ENCODE measurements around the gene RITA1. TPM values are rescaled to one million over a fixed set of nuclear protein-coding genes. Genes with fewer than 3 reads are reported as not detected.

Gene RITA1
- total and polyA plus RNA-seq, 2 donors from 2014 or later = 14.6 to 31.6 TPM

GRCh38 chr12:113196990-113197389 lies 11.5 kb downstream of the RITA1 start:
- H3K4me1 ChIP-seq (ENCODE audit: control insufficient read depth in 2 of 3, insufficient read depth in 2 of 3, low read depth in 1 of 3, low read length in 3 of 3) = peaks cover 0 to 6% (median 3%) of the 10 kb centered on the region in 3 donors
- no peak for FAIRE-seq
- intact Hi-C loops (cut with DNase I) = no loop called here

DNA sequence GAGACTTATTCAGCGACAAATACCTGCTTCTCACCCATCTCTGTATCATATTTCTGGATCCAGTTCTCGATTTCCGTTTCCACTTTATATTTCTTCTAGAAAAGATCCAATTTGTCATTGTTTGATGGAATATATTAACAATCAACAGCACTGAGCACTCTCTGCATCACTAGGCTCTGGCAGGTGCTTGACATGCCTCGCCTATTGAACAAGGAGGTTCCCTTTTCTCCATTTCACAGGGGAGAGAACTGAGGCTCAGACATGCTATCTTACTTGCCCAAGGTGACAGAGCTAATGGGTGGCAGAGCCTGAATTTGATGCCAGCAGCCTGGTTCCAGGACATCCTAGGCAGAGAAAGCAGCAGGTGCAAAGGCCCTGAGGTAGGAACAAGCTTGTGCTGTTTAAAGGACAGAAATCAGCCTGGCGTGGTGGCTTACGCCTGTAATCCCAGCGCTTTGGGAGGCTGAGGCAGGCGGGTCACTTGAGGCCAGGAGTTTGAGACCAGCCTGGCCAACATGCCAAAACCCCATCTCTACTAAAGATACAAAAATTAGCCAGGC lies 12.1 kb downstream of the RITA1 start:
- no peak overlapping the region for H3K27ac ChIP-seq (ENCODE audit: low read depth in 2 of 2, low read length in 2 of 2)
- no peak for TF ChIP-seq CTCF (IDR thresholded peaks at IDR 0.05; ENCODE audit: borderline replicate concordance, extremely low read depth, insufficient read depth)
- no peaks in the 10 kb centered on the region for H3K9me3 ChIP-seq (ENCODE audit: control insufficient read depth in 2 of 3, insufficient read depth in 1 of 3, low read length in 3 of 3)
- no peak overlapping the region for H3K4me3 ChIP-seq (ENCODE audit: low read length in 3 of 3)
- H3K4me1 ChIP-seq (ENCODE audit: control insufficient read depth in 2 of 3, insufficient read depth in 2 of 3, low read depth in 1 of 3, low read length in 3 of 3) = peaks cover 0 to 6% (median 3%) of the 10 kb centered on the region in 3 donors
- H3K36me3 ChIP-seq (ENCODE audit: control insufficient read depth in 2 of 3, insufficient read depth in 3 of 3, low read length in 3 of 3) = no peaks in the 10 kb centered on the region
- H3K9ac ChIP-seq (ENCODE audit: low read length in 3 of 3) = no peak overlapping the region
- intact Hi-C loops (cut with DNase I) = no loop called here
- DNase-seq (peak in 1 of 5 donors; percentile 18), FAIRE-seq (no peak)
- H3K27me3 ChIP-seq (ENCODE audit: control insufficient read depth, insufficient read depth, low read length) = no peaks in the 10 kb centered on the region

More at GRCh38 chr12:113196990-113197389, 11.5 kb downstream of the RITA1 start:
- no peaks in the 10 kb centered on the region for H3K9me3 ChIP-seq (ENCODE audit: control insufficient read depth in 2 of 3, insufficient read depth in 1 of 3, low read length in 3 of 3)
- no peak overlapping the region for H3K9ac ChIP-seq (ENCODE audit: low read length in 3 of 3)
- H3K27me3 ChIP-seq (ENCODE audit: control insufficient read depth, insufficient read depth, low read length) = no peaks in the 10 kb centered on the region
- H3K36me3 ChIP-seq (ENCODE audit: control insufficient read depth in 2 of 3, insufficient read depth in 3 of 3, low read length in 3 of 3) = peaks cover 0 to 2% (median 0%) of the 10 kb centered on the region in 3 donors
- H3K27ac ChIP-seq (ENCODE audit: low read depth in 2 of 2, low read length in 2 of 2) = no peak overlapping the region
- TF ChIP-seq CTCF (IDR thresholded peaks at IDR 0.05; ENCODE audit: borderline replicate concordance, extremely low read depth, insufficient read depth) = peak; percentile 81
- no peak overlapping the region for H3K4me3 ChIP-seq (ENCODE audit: low read length in 3 of 3)
- peak; percentile 70 to 86 (median 75) for DNase-seq

DNA sequence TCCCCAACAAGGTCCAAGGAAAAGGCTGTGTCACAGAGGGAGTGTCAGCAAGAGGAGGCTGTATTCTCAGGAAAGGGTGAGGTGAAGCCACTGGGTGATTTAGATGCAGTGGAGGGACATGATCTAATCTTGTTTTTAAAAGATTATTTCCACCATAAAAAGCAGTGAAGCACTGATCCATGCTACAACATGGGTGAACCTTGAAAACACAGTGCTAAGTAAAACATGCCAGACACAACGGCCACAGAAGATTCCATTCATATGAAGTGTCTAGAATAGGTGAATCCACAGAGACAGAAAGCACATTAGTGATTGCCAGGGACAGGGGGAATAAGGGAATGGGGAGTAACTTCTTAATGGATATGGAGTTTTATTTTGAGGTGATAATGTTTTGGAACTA lies 12.8 kb downstream of the RITA1 start:
- Histone ChIP-seq H3K9me3 (ENCODE audit: control insufficient read depth in 2 of 3, insufficient read depth in 1 of 3, low read length in 3 of 3) (no peaks in the 10 kb centered on the region), H3K36me3 (ENCODE audit: control insufficient read depth in 2 of 3, insufficient read depth in 3 of 3, low read length in 3 of 3) (no peaks in the 10 kb centered on the region), H3K9ac (ENCODE audit: low read length in 3 of 3) (no peak overlapping the region), H3K4me1 (ENCODE audit: control insufficient read depth in 2 of 3, insufficient read depth in 2 of 3, low read depth in 1 of 3, low read length in 3 of 3) (peaks cover 0 to 6% (median 3%) of the 10 kb centered on the region in 3 donors), H3K4me3 (ENCODE audit: low read length in 3 of 3) (no peak overlapping the region), H3K27ac (ENCODE audit: low read depth in 2 of 2, low read length in 2 of 2) (no peak overlapping the region), H3K27me3 (ENCODE audit: control insufficient read depth, insufficient read depth, low read length) (no peaks in the 10 kb centered on the region)
- intact Hi-C loops (cut with DNase I) = no loop called here
- TF ChIP-seq CTCF (IDR thresholded peaks at IDR 0.05; ENCODE audit: borderline replicate concordance, extremely low read depth, insufficient read depth) = no peak
- no peak for FAIRE-seq
- peak in 1 of 5 donors; percentile 44 for DNase-seq

Measured in kidney (tissue), 14 donors.